Stimulated activated CD8-positive, alpha-beta memory T cell treated with anti-CD3 and anti-CD28 coated beads, Interleukin-2, amount 100 ng/mL, for 48 hours (primary cell): ENCODE results near the gene MICALL1.

Source experiments
- DNase-seq, 2 donors: peaks; one replicate each; pipeline ENCODE4 v3.0.0-alpha.2; 2020; ENCODE audit warnings: low read depth in 2 of 2

The MICALL1 gene

DNA sequence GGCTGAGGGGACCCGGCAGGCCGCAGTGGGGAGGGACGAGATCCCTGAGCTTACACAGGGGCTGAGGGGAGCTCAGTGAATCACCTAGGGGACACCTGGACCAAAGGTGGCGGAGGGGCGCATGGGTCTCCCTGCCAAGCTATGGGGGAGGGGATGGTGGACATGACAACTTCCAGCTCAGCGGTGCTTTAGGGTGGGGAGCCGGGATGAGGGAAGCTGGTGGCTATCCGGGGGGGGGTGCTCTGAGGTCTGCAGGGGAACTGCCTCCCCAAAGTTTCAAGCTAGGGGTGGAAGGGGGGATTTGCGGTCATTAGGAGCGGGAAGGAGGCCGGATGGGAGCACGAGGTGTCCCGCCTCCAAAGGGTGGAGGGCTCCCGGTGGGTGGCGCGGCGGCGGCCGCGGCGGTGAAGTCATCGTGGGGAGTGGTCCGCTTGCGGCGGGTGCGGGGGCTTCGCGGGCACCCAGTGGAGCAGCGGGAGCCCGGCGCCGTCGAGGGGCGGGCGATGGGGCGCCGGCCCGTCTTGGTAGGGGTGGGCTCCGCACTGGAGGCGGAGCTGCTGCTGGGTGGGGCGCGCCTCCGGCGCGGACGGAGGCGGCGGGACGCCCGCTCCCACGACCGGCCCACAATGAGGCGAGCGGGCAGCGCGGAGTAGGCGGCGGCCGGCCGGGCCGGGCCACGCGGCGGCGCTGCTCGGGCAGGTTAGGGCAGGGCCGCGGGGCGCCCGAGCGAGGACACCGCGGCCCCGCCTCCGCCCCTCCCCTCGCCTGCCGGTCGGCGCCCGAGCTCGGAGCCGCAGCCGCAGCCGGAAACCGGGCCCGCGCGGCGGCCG, at the start of gene MICALL1:
TSS of gene MICALL1 (plus strand) at position 764 of the 830 bp plus-strand sequence. CDS start 126 bp downstream, outside the sequence.
- peak; percentile 45 to 61 for DNase-seq

DNA sequence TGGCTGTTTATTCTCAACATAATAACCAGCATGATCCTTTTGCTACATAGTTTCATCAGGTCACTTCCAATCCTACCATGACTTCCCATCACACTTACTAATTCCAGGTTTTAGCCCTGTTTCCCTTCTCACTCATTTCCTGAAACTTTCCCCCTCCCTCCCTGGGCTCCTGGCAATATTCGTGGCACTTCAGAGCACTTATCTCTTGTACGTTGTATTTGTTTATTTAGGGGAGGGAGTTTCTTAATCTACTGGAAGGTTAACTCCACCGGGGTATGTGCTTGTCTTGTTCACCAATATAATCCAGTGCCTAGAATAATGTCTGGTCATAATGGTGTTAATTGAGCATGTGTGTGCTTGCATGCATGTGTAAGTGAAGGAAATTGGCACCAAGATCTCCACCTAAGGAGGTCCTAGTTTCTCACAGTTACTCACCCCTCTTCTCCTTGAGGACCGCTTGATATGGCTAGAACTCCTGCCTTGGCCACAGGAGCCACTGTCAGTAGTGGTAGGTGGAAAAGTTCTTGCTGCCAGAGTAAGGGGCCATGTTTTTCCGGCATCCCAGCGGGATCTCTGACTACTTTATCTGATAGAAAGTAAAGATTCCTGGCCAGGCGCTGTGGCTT, 45.2 kb upstream of the MICALL1 start:
- DNase-seq = no peak

GRCh38 chr22:37862570-37863325, 43.3 kb upstream of the MICALL1 start:
- no peak for DNase-seq

- no peak for DNase-seq
Observed at GRCh38 chr22:37865510-37865909, 40.6 kb upstream of the MICALL1 start.

DNA sequence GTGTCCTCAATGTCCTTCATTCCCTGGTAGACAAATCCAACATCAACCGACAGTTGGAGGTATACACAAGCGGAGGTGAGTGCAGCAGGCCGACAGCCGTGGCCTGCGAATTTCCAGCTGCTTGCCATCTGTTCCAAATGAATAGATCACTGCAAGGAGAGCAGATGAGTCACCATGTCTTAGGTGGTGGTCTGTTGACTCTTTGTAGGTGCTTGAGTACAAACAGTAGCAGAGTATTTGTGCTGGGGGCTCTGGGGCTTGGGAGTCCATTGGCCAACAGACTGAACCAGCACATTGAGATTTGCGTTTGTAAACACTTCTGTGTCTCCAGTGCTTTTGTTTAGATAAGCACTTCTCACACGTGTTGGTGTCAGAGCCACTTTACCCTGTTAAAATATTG, 35.8 kb upstream of the MICALL1 start:
- DNase-seq = no peak

DNA sequence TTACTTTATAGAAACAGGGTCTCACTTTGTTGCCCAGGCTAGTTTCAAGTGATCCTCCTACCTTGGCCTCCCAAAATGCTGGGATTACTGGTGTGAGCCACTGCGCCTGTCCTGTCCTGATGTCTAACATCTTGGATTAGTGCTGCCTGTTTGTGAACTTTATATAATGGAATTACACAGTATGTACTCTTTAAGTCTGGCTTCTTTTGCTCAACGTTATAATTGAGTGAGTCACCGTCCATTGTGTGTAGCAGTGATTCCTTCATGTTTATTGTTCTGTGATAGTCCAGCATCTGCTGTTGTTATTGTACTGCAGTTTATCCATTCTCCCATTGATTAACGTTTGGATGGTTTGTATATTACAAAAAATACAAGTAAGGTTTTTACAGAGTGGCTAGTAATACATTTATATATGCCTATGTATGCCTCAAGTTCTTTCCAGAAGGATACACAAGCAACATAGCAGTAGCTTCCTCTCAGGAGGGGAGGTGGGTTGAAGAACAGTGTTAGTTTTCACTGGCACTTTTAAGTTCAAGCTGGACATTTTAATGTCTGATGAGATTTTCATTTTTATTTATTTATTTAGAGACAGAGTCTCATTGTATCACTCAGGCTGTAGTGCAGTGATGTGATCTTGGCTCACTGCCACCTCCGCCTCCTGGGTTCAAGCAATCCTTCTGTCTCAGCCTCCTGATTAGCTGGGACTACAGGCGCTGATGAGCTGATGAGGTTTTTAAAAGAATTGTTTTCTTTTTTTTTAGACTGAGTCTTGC, 25.2 kb upstream of the MICALL1 start:
- DNase-seq = no peak

GRCh38 chr22:37884420-37884819, 21.7 kb upstream of the MICALL1 start:
- no peak for DNase-seq

DNA sequence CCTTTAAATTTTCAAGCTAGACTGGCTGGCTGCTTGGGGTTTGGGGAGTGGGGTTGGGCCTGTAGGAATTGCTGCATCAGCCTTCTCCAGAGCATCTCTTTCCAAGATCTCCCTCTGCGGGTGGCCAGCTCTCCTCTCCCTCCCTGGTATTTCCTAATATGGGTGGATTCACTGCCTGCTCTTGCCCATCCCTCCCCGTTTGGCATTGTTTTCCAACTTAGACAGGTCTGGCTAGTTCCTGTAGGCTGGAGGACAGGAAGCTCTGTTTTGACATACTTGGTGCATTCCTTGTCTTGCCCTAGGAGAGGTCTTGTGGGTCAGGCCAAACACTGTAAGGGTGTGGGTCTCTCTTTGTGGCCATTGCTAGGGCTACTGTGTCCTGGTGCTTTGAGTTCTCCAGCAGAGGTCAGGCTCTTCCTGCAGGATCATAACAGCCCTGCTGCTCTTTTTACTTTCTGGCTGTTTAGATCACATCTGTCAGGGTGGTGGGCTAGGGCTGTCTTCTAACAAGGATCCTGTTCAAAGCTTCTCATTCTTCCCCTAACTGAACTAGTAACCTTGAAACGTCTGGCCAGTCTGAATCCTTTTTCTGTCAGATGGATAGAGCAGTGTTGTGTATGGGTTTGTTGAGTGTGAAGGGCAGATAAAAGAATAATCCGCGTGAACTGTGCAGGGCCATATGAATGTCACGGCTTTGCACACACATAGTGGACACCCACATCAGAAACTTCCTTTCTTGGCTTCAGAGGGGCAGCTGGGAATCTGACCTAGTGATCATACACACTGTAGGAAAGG, 18.3 kb upstream of the MICALL1 start:
- DNase-seq = no peak

GRCh38 chr22:37891926-37892325, 14.2 kb upstream of the MICALL1 start:
- DNase-seq = no peak

- no peak for DNase-seq
Observed at GRCh38 chr22:37892566-37893335, 13.3 kb upstream of the MICALL1 start.

DNA sequence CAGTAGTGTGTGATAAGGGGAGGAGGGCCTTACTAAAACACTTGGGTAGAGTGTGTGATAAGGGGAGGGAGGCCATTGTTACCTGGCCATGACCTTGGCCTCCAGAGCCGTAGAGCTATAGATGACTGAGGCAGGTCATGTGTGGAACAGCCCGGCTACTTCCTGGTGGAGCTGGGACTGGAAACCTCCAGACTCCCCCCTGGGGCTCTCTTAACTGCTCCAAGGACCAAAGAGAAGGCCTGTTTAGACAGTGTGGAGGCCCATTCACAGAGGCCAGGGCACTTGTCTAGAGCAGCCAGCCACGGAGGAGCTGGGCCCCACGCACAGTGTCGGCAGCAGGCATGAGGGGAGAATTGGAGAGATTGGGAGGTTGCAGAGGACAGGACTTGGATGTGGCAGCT, 12.5 kb upstream of the MICALL1 start:
- DNase-seq = no peak

DNA sequence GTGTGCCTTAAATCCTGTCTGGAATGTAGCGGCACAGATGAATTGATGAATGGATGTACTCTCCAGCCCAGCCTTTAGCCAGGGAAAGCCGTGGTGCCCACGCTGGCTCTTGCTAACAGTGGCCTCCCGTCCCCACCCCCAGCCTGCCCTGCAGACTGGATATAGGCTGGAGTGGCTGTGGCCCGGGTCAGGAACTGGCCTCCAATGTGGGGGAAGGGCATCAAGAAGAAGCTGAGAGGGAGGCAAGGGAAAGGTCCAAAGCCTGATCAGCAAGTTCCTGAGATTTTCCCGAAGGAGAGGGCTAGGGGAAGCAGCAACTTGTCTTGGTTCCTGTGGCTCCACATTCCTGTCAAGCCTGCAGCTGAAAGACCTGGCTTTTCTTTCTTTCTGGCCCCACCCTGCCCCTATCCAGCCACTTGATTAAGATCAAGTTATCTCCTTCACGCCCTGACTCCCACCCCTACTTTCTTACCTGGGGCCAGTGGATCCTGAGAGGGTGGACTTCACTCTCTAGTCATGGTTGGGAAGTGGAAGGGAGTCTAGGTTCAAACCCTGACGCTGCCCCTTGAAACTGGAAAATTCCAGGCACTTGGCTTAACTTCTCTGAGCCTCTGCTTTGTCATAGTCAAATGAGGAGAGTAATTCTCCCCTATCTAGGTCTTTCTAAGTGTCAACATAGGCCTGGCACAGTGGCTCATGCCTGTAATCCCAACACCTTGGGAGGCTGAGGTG, 11.0 kb upstream of the MICALL1 start:
- no peak for DNase-seq

GRCh38 chr22:37896181-37896592, 9.9 kb upstream of the MICALL1 start:
- DNase-seq = no peak

DNA sequence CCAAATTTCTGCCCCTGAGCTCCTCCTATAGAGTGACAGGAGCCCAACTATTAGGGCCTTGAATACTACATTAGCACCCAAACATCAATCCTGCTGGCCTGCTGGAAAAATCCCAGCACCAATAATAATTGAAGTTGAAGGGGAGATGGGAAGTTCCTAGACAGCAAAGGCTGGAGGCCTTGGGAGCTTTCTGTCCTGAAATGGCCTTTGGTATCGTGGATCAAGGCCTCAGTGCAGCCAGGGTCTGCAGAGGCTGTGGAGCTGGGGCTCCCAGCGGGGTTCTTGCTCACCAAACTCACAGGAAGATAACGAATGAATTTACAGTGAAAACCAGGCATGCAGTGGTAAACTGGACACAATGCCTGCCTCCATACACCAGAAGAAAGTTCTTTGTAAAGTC, 9.2 kb upstream of the MICALL1 start:
- no peak for DNase-seq

GRCh38 chr22:37897807-37898206, 8.3 kb upstream of the MICALL1 start:
- DNase-seq = no peak

GRCh38 chr22:37898441-37899181, 7.5 kb upstream of the MICALL1 start:
- DNase-seq = no peak

- peak in 1 of 2 donors; percentile 18 for DNase-seq
Observed at GRCh38 chr22:37904572-37905533, 1.2 kb upstream of the MICALL1 start.
